A549 (cell line): ENCODE results near the gene ZG16.

Experiments
- CBX2 ChIP-seq: fragments of 200-600 bp; sonication (generic); IDR thresholded peaks from 2 replicates; pipeline ENCODE4 v1.6.1; 2016; ENCODE audit warnings: low read depth, mild to moderate bottlenecking, borderline replicate concordance
- CBX8 ChIP-seq: fragments of 200-600 bp; sonication (generic); IDR thresholded peaks from 2 replicates; pipeline ENCODE4 v1.6.1; 2016
- CEBPB ChIP-seq, 2 experiments: fragments of >200 bp in 1 of 2; sonication (Bioruptor Twin) in 1 of 2; formaldehyde crosslinking in 1 of 2; IDR thresholded peaks; 2 replicates each; pipeline ENCODE4 v1.6.1; 2012 to 2016
- CHD2 ChIP-seq: fragments of 150-350 bp; IDR thresholded peaks from 2 replicates; pipeline ENCODE4 v1.6.1; 2014; ENCODE audit warnings: low read length; ENCODE audit not compliant: partially characterized antibody
- CTCF ChIP-seq: fragments of >200 bp; sonication (Bioruptor Twin); formaldehyde crosslinking; IDR thresholded peaks from 3 replicates; pipeline ENCODE4 v1.5.1; 2016
- JUN ChIP-seq, 2 experiments: fragments of >200 bp; sonication (Bioruptor Twin); formaldehyde crosslinking; IDR thresholded peaks; 2 replicates in 1 of 2; 3 replicates in 1 of 2; pipeline ENCODE4 v1.6.1; 2016 to 2017
- MAFK ChIP-seq: fragments of 450-650 bp; IDR thresholded peaks from 2 replicates; pipeline ENCODE4 v1.6.1; 2014; ENCODE audit not compliant: partially characterized antibody
- MAZ ChIP-seq: fragments of 150-350 bp; IDR thresholded peaks from 2 replicates; pipeline ENCODE4 v1.6.1; 2014; ENCODE audit warnings: antibody characterized with exemption, low read depth, low read length, borderline replicate concordance
- POLR2A ChIP-seq: IDR thresholded peaks from 2 replicates; pipeline ENCODE4 v1.6.1; 2012; ENCODE audit warnings: mild to moderate bottlenecking, low read length
- SMC3 ChIP-seq: fragments of >200 bp; sonication (Bioruptor Twin); formaldehyde crosslinking; IDR thresholded peaks from 3 replicates; pipeline ENCODE4 v1.6.1; 2018; ENCODE audit warnings: inconsistent platforms
- SREBF2 ChIP-seq: fragments of 450-650 bp; IDR thresholded peaks from 2 replicates; pipeline ENCODE4 v1.6.1; 2014; ENCODE audit warnings: mild to moderate bottlenecking, moderate library complexity
- TF ChIP-seq, protein P1 (sequence below): IDR thresholded peaks from 2 replicates; pipeline ENCODE4 v1.6.1; 2012
- TF ChIP-seq, protein P2 (sequence below): IDR thresholded peaks from 2 replicates; pipeline ENCODE4 v1.6.1; 2012

GRCh38 chr16:29763326-29763725, 14.7 kb upstream of the ZG16 start:
- TF ChIP-seq CBX8 (no peak), JUN (IDR thresholded peaks at IDR 0.05) (no peak), CTCF (no peak), POLR2A (no peak), SREBF2 (no peak), CEBPB (IDR thresholded peaks at IDR 0.05) (no peak), CBX2 (no peak), CHD2 (no peak), MAFK (no peak), SMC3 (no peak), MAZ (no peak)
- TF ChIP-seq, protein P1, sequence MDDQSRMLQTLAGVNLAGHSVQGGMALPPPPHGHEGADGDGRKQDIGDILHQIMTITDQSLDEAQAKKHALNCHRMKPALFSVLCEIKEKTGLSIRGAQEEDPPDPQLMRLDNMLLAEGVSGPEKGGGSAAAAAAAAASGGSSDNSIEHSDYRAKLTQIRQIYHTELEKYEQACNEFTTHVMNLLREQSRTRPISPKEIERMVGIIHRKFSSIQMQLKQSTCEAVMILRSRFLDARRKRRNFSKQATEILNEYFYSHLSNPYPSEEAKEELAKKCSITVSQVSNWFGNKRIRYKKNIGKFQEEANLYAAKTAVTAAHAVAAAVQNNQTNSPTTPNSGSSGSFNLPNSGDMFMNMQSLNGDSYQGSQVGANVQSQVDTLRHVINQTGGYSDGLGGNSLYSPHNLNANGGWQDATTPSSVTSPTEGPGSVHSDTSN, result no peak
- TF ChIP-seq, protein P2, sequence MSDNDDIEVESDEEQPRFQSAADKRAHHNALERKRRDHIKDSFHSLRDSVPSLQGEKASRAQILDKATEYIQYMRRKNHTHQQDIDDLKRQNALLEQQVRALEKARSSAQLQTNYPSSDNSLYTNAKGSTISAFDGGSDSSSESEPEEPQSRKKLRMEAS, result no peak
